ENCODE results near the gene BYSL.

DNA sequence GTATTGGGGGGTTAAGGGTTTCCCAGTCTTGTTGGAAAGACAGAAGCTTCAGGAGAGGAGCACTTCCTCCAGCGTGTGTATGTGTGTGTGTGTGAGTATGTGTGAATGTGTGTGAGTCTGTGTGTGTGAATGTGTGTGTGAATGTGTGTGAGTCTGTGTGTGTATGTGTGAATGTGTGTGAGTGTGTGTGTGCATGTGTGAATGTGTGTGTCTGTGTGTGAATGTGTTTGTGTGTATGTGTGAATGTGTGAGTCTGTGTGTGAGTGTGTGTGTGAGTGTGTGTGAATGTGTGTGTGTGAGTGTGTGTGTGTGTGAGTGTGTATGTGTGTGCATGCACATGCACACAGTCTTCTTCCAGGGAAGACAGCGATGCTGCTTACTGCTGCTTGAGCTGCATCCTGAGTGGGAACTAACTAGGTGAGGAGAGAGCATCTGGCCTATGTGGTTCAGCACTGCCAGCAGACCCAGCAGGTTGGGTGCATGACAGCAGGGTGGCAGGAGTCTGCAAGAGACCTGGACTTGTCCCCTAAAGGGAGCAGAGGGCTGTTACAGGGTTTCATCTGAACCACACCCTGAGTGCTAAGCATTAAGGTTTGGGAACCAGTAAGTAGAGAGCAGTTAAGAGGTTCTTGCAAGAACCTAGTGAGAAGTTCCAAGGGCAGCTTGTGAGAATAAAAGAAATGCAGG lies 43.0 kb downstream of the BYSL start:
- no peak for TF ChIP-seq GATA2 (IDR thresholded peaks at IDR 0.05; ENCODE audit: low read depth, low read length)
- no peak for TF ChIP-seq GATA3 (IDR thresholded peaks at IDR 0.05; ENCODE audit: low read depth, low read length)
